HG03064 (cell line): Measurements from ENCODE around the gene TFB1M.
"Not testable (repeated sequence)": the region's sequence is repeated elsewhere in the genome, so short reads cannot be mapped to it uniquely, and the experiment has no call there.

Source experiments
- ATAC-seq: cut with Tn5 transposase; IDR thresholded peaks from one replicate; pipeline ENCODE4 v1.9.1; 2021; ENCODE audit warnings: low read depth; ENCODE audit not compliant: unreplicated experiment

The TFB1M gene

DNA sequence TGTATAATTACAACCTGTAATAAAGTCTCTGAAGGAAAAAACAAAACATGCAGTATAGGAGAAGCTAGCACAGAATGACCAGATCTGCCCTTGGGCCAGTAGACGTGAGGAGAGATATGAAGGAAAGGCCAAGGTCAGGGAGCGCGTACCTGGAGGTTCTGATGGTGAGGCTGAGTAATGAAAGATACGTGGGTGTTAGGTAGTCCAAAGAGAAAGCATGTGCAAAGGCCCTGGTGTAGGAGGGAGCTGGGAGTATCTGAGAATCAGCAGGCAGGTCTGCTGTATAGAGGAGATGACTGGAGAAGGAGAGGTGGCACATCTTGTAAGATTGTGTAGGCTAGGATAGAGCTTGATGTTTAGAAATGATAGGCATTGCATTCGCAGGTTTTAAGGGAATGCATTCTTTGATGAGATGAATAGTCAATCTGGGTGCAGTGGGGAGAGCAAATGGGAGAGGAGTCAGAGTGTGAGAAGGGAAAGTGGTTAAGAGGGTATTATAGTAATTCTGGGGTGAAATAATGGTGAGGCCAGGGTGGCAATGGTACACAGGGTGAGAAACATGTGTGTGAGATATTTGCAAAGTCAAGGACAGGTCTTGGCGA lies 15.9 kb upstream of the TFB1M start:
- no peak for ATAC-seq

DNA sequence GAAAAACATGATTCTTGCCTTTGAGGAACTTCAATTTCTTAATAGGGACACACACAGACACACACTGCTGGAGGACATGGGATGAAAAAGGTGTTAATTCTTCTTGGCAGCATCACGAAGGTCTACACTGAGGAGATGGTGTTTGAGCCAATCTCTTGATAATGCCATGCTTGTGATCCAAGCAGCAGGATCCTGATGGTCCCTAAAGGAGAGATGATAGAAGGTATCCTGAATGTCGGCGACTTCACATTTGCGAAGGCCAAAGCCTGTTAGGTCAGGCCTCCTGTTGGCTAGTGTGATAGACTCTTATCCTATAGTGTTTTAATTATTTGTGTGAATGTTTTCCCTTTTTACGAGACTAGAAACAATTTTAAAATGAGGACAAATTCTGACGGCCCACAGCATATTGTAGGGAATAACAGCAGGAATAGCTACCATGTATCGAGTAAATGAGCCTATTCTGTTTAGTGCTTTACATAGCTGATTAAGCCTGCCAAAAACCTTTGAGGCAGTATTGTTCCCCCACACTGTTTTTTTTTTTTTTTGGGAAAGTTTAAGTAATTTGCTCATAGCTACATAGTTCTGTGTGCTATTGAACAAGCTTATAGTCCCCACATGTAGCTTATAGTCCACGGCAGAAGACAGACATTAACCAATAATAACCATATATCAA lies 15.3 kb upstream of the TFB1M start:
- ATAC-seq: no peak

DNA sequence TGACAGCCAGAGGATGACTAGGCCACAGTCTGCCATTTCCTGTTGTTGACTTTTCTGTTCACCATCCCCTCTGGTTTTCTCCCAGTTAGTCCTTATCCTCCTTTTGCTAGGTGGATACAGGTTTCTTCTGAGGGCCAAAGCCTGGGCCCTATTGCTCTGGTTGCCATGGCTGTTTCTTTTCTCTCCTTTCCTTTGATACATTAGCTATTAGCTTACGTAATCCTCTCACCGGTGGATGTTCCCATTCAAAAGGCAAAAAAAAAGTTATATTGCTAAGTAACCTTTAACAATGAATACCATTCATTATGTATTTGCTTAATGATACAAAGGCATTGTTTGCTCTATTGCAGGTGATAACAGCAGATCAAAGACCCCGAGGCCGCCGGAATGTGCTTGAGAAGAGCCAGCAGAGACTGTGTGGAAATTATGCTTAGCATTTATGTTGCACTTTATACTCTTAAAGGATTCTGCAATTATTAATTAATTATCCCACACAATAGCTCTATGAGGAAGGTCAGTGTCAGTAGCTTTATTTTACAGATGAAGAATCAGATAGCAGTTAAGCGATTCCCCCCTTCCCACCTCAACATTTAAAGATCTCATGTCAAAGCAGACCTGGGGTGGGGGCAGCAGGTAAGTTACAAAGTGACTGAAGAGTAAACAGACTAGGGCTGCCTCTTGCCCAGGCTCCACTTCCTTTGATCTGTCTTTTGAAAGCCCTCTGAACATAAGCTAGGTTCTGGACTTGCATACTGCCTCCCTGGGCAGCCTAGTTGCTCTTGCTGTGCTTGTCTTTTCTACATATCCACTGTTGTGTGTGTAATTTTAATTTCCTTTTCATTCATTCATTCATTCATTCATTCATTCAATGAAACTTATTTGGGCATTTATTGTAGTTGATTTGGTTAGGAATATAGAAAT lies 14.5 kb upstream of the TFB1M start:
- no peak for ATAC-seq

DNA sequence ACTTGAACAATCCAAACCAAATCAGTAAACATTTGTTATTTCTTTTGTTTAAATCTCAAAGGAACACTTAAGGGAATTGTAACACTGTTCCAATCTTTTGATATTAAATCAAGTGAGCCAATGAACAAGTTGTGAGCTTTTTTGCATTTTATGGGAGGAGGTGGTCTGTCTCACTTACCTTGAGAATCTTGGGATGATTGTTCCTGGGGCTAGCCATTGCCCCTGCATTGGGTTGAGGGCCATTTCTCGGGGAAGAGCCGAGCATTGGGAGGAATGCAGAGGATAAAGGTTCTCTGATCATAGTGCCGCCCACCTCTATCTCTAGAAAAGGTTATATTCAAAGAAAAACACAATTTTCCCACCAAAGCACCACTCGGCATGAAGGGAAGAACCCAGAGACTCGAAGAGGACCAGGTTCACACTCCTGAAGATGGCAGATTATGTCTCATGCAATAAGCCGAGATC lies 13.8 kb upstream of the TFB1M start:
- ATAC-seq: no peak

DNA sequence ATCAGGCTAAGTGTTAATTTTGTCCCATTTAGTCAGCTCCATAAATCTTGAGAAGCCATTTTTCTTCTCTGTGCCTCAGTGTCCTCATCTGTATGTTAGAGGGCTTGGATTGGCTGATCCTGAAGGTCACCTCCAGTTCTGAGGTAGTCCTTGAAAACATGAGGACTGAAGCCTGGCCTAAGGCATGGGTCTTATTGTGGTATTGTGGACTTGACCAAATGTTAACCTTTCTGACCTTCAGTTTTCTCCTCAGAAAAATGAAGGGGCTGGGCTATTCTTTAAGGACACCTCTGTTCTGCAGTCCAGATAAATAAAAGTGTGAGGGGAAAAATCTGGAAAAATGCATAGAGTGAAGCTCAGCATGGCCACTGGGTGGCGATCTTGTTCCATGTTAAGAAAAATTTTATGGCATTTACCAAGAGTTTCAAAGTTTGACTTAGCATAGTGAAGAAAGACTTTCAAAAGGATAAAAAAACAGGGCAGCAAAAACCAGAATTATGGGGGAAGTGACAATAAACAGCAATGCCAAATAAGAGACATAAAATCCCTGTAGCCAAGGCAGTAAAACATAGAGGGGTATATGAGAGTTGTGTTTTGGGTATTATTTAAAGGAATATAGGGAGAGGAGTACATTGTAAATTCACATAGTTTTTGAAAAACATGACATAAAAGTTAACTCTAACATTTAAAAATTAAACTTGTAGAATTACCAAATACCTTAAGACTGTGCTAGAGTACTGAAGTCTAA lies 13.2 kb upstream of the TFB1M start:
- peak; percentile 61 for ATAC-seq

DNA sequence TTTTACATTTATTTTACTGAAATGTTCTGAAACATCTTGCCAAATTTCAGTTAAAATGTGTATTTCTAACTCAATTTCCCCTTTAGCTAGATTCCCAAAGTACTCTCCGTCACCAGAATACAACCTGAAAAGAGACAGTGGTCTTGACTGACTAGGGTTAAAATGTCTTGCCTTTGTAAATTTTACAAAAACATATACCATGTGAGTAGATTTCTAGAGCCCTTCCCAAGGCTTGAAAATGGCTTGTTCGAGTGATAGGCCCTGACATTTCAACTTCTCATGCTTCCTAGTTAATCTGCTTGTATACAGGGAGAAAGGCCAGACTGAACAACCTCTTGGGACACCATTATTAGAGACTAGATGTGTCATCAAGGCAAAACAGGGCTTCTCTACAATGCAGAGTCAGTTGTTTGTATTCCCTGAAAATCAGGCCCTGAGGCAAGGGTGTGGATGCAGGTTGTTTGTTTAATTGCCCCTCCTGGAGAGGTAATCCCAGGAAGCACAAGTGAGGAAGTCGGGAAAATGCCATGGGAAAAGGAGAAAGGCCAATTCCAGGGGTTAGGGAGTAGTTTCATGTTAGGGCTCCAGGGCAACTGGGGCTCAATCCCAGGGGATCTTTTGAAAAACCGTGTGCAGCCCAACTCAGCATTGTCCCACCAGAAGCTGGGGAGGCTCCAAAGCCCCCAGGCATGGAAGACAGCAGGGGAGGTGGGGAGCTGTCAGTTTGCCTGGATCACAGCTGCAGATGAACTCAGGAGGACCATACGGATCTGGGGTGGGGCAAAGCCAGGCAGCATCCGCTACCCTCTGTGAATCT lies 11.6 kb upstream of the TFB1M start:
- no peak for ATAC-seq

DNA sequence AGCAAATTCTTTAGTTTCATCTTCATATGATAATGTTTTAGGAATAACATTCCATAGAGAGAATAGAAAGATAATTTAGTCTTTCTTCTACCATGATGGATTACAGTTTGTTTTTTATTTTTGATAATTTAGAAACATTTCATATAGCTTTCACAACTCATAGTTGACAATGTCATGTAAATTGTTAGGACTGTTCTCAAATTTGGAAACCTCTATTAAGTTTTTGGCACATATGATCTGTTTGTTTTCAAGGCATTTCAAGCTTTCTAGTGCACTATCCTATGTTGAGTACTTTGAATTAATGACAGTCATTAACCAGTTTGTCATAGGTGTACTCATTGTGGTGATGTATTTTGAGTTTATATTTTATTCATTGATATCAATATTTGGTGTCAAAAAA lies 10.7 kb upstream of the TFB1M start:
- ATAC-seq: no peak

DNA sequence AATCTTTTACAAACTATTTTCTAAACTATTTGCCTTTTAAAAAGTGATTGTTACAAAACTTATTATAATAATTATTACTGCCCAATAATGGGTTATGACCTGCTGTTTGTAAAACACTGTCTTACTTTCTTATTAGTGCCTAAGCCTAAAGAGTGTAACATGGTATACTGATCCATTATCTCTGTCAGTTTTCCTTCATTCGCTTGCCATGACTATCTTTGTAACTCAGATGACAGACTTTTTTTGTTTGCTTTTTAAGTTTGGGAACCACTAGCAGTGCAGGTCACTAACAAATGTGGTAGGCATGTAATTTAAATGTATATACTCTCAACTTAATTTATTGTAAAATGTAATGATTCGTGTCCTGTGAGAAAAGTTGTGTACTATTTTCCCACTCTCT lies 9.9 kb upstream of the TFB1M start:
- no peak for ATAC-seq

DNA sequence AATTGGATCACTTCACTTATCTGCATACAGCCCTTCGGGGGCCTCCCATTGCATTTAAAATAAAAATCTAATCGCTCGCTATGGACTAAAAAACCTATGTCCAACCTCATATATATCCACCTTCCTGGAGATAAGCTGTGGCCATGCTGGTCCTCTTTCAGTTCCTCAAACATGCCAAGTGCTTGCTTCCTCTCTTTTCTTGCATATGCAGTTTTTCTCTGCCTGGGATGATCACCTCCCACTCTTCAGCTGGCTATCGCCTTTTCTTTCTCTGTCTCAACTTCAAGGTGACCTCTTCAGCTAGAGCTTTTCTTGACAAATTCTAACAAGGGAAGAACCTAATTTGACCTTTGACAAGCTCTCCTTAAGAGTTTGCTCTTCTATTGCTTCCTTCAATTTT lies 5.6 kb upstream of the TFB1M start:
- ATAC-seq: no peak

DNA sequence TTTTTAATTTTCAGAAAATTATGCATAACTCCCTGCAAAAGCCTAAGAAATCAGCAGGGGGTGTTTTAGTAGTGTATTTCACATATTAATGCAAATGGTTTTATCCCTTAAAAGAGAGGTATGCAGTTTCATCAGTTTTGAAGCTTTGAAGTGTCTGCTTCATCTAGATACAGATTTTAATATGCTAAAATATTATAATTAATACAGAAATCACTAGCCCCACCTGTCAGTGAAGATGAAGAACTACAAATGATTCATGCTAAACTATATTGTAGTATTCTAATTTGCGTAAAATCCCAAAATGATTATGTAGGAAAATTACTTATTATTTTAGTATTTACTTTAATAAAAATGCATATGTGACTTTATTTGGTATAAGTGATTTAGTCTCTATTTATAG lies 2.9 kb upstream of the TFB1M start:
- no peak for ATAC-seq

DNA sequence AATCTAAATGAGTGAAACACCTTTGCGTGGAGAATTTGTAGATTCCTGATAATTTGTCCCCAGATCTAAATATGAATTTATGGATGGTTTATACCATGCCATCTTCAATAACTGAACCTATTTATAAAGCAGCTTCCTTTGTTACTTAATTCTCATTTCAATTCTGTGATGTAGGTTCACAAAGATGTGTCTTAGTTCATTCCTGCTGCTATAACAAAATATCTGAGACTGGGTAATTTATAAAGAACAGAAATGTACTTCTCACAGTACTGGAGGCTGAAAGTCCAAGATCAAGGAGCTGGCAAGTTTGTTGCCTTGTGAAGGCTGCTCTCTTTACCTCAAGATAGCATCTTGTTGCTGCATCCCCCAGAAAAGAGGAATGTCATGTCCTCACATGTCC lies 2.1 kb upstream of the TFB1M start:
- ATAC-seq: no peak

DNA sequence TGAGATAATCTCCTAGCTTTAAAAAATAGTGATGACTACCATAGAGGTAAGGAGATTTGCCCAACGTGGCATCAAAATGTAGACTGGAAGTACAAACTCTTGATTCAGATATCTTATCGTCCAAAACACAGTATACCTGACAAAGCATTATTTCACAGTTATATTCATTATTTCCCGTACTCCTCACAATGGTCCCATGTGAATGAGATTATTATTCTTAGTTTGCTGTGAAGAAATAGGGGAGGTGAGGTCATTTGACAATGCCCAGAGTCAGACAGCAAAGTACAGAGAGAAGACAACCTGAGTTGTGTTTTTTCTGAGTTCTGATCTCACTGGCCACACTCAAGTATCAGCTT lies 1.2 kb upstream of the TFB1M start:
- ATAC-seq: no peak

DNA sequence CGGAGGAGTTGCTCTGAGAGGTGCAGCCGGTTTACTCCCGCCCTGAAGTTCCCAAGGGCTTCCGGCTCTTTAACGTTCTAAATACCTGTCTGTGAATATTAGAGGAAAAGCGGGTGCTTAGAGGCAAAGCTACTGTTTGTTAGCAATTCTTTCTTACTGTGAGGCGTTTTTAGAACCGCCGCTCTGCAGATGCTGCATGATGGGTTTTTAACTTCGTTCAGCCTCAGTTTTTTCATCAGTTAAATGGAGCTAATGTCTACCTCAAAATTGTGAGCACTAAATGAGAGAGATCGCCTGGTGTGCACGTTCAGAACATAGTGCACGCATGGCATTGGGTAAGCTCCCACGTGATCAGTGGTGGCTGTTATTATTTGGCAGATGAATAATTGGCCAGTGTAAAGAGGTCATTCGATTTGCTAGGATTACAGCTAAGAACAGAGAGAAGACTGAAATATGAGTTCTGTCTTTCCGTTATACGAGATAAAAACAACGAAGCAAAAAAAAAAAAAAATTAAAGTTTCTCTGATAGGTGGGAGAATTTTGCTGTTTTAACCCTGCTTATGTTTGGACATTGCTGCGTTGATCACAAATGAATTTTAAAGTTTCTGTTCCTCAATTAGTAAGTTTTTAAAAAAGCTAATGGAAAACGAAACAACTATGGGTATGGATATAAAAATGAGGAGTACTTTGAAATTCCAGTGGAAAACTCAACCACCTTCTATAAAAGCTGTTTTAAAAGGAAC lies 660 bp upstream of the TFB1M start:
- ATAC-seq: peak; percentile 48

DNA sequence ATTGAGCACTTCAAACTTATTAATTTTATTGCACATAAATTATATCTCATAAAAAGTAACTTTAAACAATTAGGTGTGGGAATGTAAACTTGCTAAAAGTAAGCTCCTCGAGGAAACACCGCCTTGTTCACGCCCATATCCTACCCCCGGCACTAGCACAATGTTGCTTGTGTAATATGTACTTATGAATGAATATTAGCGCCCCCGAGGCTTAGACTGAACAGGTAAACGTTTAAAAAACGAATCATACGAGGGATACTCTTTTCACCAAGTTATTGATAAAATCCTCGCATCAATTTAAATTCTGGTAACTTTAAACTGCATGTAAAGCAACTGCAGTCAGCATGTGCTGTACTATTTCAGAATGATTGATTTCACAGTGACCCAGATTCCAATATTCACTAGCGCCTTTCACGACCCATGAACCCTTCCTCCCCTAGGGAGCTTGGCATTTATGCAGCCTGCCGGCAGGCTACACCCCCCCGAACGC lies 637 bp downstream of the TFB1M start:
- peak; percentile 3 for ATAC-seq

DNA sequence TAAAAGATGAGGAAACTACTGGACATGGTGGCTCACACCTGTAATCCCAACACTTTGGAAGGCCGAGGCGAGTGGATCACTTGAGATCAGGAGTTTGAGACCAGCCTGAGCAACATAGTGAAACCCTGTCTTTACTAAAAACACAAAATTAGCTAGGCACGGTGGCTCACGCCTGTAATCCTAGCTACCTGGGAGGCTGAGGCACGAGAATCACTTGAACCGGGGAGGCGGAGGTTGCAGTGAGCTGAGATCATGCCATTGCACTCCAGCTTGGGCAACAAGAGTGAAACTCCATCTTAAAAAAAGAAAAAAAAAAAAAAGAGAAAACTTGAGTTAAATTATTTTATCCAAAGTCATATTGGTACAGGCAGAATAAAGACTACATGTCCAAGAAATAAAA lies 1.3 kb downstream of the TFB1M start:
- ATAC-seq: not testable (repeated sequence)

DNA sequence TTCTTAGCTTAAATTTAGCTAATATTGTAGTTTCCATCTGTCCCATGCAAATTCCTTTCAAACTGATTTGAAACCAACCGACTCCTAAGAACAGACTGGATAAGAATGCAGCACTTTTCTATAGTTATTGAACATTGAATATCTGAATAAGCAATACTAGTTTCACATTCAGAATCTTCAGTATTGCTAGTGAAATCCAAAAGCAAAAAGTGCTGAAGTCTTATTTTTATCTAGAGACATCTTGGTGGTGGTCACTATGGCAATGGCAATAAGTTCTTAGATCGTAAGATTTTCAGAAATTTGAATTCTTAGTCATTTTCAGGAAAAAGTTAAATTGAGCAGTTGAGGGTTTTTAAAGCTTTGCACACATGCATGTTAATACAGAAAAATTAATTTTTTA lies 2.7 kb downstream of the TFB1M start:
- no peak for ATAC-seq

DNA sequence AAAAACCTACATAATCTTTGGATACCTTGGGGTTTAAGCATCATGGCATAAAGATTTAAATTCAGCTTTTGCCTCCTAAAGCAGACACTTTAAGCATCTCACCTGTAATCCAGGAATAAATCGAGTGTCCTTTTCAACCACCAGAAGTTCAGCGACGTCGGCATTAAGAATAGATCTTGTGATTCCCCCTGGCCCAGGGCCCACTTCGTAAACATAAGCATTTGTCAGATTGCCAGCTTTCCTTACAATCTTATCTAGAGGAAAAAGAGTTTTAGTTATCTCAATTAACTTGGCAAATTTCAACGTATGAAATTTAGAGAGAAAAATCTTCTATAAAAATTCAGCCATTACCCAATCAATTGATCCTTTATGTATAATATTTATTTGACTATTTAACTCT lies 3.2 kb downstream of the TFB1M start:
- ATAC-seq: no peak

DNA sequence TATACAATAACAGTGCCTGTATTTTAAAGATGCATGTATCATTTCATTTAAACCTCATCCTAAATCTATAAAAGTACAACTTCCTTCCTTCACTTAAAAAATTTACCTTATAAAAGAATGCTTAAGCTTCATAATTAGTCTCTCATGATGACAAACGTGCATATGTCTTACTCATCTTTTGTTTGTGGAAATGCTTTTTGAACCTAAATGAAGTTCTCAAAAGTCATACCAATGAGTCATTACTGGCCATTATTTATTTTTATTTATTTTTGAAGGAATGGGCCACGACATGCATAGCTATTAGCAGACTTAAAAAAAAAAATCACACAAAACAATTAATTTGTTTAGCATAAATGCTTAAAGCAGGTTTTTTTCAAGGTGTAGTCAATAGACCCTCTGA lies 3.7 kb downstream of the TFB1M start:
- no peak for ATAC-seq

DNA sequence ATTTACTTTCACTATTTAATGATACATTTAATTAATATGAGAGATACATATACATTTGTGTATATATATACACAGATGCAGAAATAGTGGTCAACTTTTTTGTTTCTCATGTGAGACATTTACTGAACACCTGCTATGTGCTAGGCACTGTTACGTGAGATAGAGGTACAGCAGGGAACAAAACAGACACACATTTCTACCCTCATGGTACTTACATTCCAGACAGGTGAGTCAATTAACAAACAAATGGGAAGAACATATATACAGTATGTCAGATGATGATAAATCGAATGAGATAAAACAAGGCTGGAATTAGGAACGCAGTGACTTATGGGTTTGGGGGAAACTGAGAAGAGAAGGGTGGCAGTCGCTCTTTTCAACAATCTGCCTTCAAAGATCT lies 5.1 kb downstream of the TFB1M start:
- no peak for ATAC-seq
